Keratinocyte (primary cell): ENCODE measurements around the gene IL19. TPM values are rescaled to one million over a fixed set of nuclear protein-coding genes. Genes with fewer than 3 reads are reported as not detected.

Experiments
- DNase-seq: peaks from one replicate; pipeline ENCODE4 v3.0.0-alpha.2; 2011; ENCODE audit warnings: low read depth, missing footprints, low spot score
- FAIRE-seq: peaks from 2 replicates; lab custom pipeline; 2011; peaks lifted over from hg19 to GRCh38; lab: Jason Lieb, UNC
- H2AFZ ChIP-seq: 2 replicates; pipeline ENCODE4 v1.6.0; 2012; ENCODE audit warnings: low read length, control low read depth, inconsistent platforms; ENCODE audit not compliant: control insufficient read depth
- H3K27ac ChIP-seq: 2 replicates; pipeline ENCODE4 v1.5.1; 2011; ENCODE audit warnings: low read length; ENCODE audit not compliant: control insufficient read depth, insufficient read depth
- H3K27me3 ChIP-seq: 3 replicates; pipeline ENCODE4 v1.6.0; 2011; ENCODE audit warnings: low read length; ENCODE audit not compliant: control insufficient read depth, insufficient read depth; ENCODE audit errors: extremely low read depth
- H3K36me3 ChIP-seq, 2 experiments: 2 replicates in 1 of 2; 3 replicates in 1 of 2; pipeline ENCODE4 v1.5.1; 2011; ENCODE audit warnings: low read length in 2 of 2, mild to moderate bottlenecking in 1 of 2; ENCODE audit not compliant: control insufficient read depth in 2 of 2, insufficient read depth in 2 of 2; ENCODE audit errors: extremely low read depth in 1 of 2
- H3K4me1 ChIP-seq: 3 replicates; pipeline ENCODE4 v1.5.1; 2011; ENCODE audit warnings: low read length; ENCODE audit not compliant: control insufficient read depth, insufficient read depth; ENCODE audit errors: extremely low read depth
- H3K4me2 ChIP-seq: 3 replicates; pipeline ENCODE4 v1.6.0; 2011; ENCODE audit warnings: low read depth, low read length; ENCODE audit not compliant: control insufficient read depth, insufficient read depth; ENCODE audit errors: extremely low read depth
- H3K4me3 ChIP-seq, 3 experiments: fragments of 200-600 bp in 1 of 3; sonication (generic) in 1 of 3; 2 replicates in 2 of 3; 3 replicates in 1 of 3; pipeline ENCODE4 v1.5.1; 2011 to 2016; ENCODE audit warnings: low read length in 3 of 3, mild to moderate bottlenecking in 3 of 3, control low read depth in 2 of 3, inconsistent platforms in 1 of 3, low read depth in 1 of 3, mixed read lengths in 1 of 3, mixed run types in 1 of 3, moderate library complexity in 1 of 3; ENCODE audit not compliant: control insufficient read depth in 2 of 3, insufficient read depth in 2 of 3; ENCODE audit errors: extremely low read depth in 1 of 3
- H3K79me2 ChIP-seq: 2 replicates; pipeline ENCODE4 v1.6.0; 2012; ENCODE audit warnings: low read length; ENCODE audit not compliant: control insufficient read depth, insufficient read depth
- H3K9ac ChIP-seq: 3 replicates; pipeline ENCODE4 v1.6.0; 2011; ENCODE audit warnings: low read length; ENCODE audit not compliant: control insufficient read depth, insufficient read depth; ENCODE audit errors: extremely low read depth
- H3K9me1 ChIP-seq: 3 replicates; pipeline ENCODE4 v1.6.0; 2011; ENCODE audit warnings: low read length; ENCODE audit not compliant: control insufficient read depth, insufficient read depth; ENCODE audit errors: extremely low read depth
- H3K9me3 ChIP-seq: 2 replicates; pipeline ENCODE4 v1.5.1; 2012; ENCODE audit warnings: low read depth, low read length; ENCODE audit not compliant: control insufficient read depth
- H4K20me1 ChIP-seq: 3 replicates; pipeline ENCODE4 v1.6.0; 2011; ENCODE audit warnings: low read length; ENCODE audit not compliant: control insufficient read depth, insufficient read depth; ENCODE audit errors: extremely low read depth
- CTCF ChIP-seq, 3 experiments: IDR thresholded peaks in 1 of 3; conservative IDR thresholded peaks in 1 of 3; optimal IDR thresholded peaks in 1 of 3; 2 replicates in 2 of 3; 3 replicates in 1 of 3; pipeline versions ENCODE3 to v1.5.1; 2011; ENCODE audit warnings: low read length in 3 of 3, mild to moderate bottlenecking in 3 of 3, moderate library complexity in 2 of 3, control low read depth in 1 of 3, inconsistent platforms in 1 of 3; ENCODE audit not compliant: insufficient read depth in 2 of 3; ENCODE audit errors: extremely low read depth in 1 of 3
- EZH2 ChIP-seq: IDR thresholded peaks from one replicate; pipeline ENCODE4 v1.6.1; 2012; ENCODE audit warnings: inconsistent platforms, mild to moderate bottlenecking, low read length, moderate library complexity
- dilution Hi-C: fragments of 300-500 bp; cut with MboI; formaldehyde crosslinking; loops from one replicate; pipeline ENCODE4 v1.7.0; 2020; ENCODE audit warnings: low sequenced_read_pairs; ENCODE audit not compliant: extremely low pct_ligation_motif_present
- polyA plus RNA-seq, 5 experiments: library from polyadenylated mRNA; depleted of rRNA in 3 of 5; stranded (reverse) in 3 of 5; stranded (forward) in 1 of 5; unstranded in 1 of 5; fragments of >200 nt; gene quantifications; 1 replicate in 1 of 5; 2 replicates in 3 of 5; 3 replicates in 1 of 5; pipeline versions ENCODE4 v1.2.1 to v1.2.3, GENCODE V29; 2011 to 2012; ENCODE audit warnings: missing spikeins in 2 of 5, low read depth in 1 of 5, low replicate concordance in 1 of 5

Gene IL19
- polyA plus RNA-seq, 1 donor (not counting 4 experiments of a cell fraction or from before 2014, with no cell fraction given), result not detected

GRCh38 chr1:206800891-206801290, 30.3 kb downstream of the IL19 start:
- Histone ChIP-seq H4K20me1 (no peaks in the 10 kb centered on the region), H3K79me2 (no peaks in the 10 kb centered on the region), H2AFZ (no peak overlapping the region), H3K27me3 (no peaks in the 10 kb centered on the region), H3K9ac (no peak overlapping the region), H3K4me3 (no peak overlapping the region), H3K4me2 (no peak overlapping the region), H3K9me1 (no peaks in the 10 kb centered on the region), H3K4me1 (peaks cover 15% of the 10 kb centered on the region), H3K27ac (no peak overlapping the region), H3K9me3 (no peaks in the 10 kb centered on the region), H3K36me3 (no peaks in the 10 kb centered on the region)
- dilution Hi-C loops, result no loop called here
- DNase-seq (no peak), FAIRE-seq (no peak)
- TF ChIP-seq EZH2 (no peak), CTCF (optimal IDR thresholded peaks at IDR 0.05 in 1 of 3, IDR thresholded peaks at IDR 0.05 in 1 of 3, conservative IDR thresholded peaks at IDR 0.05 in 1 of 3; ENCODE audit: extremely low read depth in 1 of 3, insufficient read depth in 2 of 3, low read length in 3 of 3) (no peak)

- peaks cover 15% of the 10 kb centered on the region for H3K4me1 ChIP-seq
- H3K79me2 ChIP-seq, result no peaks in the 10 kb centered on the region
- TF ChIP-seq CTCF (optimal IDR thresholded peaks at IDR 0.05 in 1 of 3, IDR thresholded peaks at IDR 0.05 in 1 of 3, conservative IDR thresholded peaks at IDR 0.05 in 1 of 3; ENCODE audit: extremely low read depth in 1 of 3, insufficient read depth in 2 of 3, low read length in 3 of 3) (no peak), EZH2 (no peak)
- H3K9ac ChIP-seq, result no peak overlapping the region
- H4K20me1 ChIP-seq, result no peaks in the 10 kb centered on the region
- no peak overlapping the region for H3K4me2 ChIP-seq
- no peaks in the 10 kb centered on the region for H3K27me3 ChIP-seq
- no peaks in the 10 kb centered on the region for H3K36me3 ChIP-seq
- FAIRE-seq (no peak), DNase-seq (no peak)
- no peak overlapping the region for H2AFZ ChIP-seq
- H3K27ac ChIP-seq, result no peak overlapping the region
- no peaks in the 10 kb centered on the region for H3K9me1 ChIP-seq
- dilution Hi-C loops, result no loop called here
- H3K9me3 ChIP-seq, result no peaks in the 10 kb centered on the region
- no peak overlapping the region for H3K4me3 ChIP-seq
These were observed 30.9 kb downstream of the IL19 start for GRCh38 chr1:206801467-206801866.
